Bronchial epithelial cell (primary cell): ENCODE data around the gene MTM1. TPM values are rescaled to one million over a fixed set of nuclear protein-coding genes. Genes with fewer than 3 reads are reported as not detected.
A peak's percentile ranks its signal among the peaks of the same experiment; 100 is the strongest.

Experiments
- DNase-seq: peaks from one replicate; pipeline ENCODE4 v3.0.0-alpha.2; 2010; ENCODE audit warnings: low read depth
- FAIRE-seq: peaks from 2 replicates; lab custom pipeline; 2011; peaks lifted over from hg19 to GRCh38; lab: Jason Lieb, UNC
- H3K27me3 ChIP-seq: 2 replicates; pipeline ENCODE4 v1.5.1; 2011; ENCODE audit warnings: low read length; ENCODE audit not compliant: control insufficient read depth, insufficient read depth
- H3K36me3 ChIP-seq: 2 replicates; pipeline ENCODE4 v1.5.1; 2011; ENCODE audit warnings: low read length; ENCODE audit not compliant: control insufficient read depth, insufficient read depth
- H3K4me3 ChIP-seq: 2 replicates; pipeline ENCODE4 v1.5.1; 2011; ENCODE audit warnings: mild to moderate bottlenecking, low read depth, low read length, control low read depth
- total RNA-seq: library from RNA; depleted of rRNA; stranded (reverse); fragments of >200 nt; gene quantifications from 2 replicates; pipeline ENCODE4 v1.2.1, GENCODE V29; 2014
- TF ChIP-seq, protein P1 (sequence below): IDR thresholded peaks from 2 replicates; pipeline ENCODE4 v1.5.1; 2011; ENCODE audit warnings: mild to moderate bottlenecking, moderate library complexity, low read length, control low read depth, inconsistent platforms; ENCODE audit not compliant: insufficient read depth, severe bottlenecking

MTM1 gene
- total RNA-seq, 1 donor from 2014 or later: 11.3 TPM

DNA sequence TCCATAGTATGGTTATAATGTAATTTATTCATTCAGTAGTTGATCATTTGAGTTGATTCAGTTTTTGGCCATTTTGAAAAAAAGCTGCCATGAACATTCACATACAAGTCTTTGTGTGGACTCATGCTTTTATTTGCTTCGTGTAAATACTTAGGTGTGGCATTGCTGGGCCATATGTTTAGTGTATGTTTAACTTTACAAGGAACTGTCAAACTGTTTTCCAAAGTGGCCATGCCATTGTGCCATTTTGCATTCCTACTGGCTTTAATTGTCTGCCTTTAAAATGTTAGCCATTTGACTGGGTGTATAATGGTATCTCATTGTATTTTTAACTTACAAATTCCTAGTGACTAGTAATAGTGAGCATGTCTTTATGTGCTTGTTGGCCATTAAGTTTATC, 8.8 kb downstream of the MTM1 start:
- Histone ChIP-seq H3K36me3 (no peaks in the 10 kb centered on the region), H3K27me3 (no peaks in the 10 kb centered on the region), H3K4me3 (no peak overlapping the region)
- FAIRE-seq (no peak), DNase-seq (no peak)
- TF ChIP-seq, protein P1, sequence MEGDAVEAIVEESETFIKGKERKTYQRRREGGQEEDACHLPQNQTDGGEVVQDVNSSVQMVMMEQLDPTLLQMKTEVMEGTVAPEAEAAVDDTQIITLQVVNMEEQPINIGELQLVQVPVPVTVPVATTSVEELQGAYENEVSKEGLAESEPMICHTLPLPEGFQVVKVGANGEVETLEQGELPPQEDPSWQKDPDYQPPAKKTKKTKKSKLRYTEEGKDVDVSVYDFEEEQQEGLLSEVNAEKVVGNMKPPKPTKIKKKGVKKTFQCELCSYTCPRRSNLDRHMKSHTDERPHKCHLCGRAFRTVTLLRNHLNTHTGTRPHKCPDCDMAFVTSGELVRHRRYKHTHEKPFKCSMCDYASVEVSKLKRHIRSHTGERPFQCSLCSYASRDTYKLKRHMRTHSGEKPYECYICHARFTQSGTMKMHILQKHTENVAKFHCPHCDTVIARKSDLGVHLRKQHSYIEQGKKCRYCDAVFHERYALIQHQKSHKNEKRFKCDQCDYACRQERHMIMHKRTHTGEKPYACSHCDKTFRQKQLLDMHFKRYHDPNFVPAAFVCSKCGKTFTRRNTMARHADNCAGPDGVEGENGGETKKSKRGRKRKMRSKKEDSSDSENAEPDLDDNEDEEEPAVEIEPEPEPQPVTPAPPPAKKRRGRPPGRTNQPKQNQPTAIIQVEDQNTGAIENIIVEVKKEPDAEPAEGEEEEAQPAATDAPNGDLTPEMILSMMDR: no peak

DNA sequence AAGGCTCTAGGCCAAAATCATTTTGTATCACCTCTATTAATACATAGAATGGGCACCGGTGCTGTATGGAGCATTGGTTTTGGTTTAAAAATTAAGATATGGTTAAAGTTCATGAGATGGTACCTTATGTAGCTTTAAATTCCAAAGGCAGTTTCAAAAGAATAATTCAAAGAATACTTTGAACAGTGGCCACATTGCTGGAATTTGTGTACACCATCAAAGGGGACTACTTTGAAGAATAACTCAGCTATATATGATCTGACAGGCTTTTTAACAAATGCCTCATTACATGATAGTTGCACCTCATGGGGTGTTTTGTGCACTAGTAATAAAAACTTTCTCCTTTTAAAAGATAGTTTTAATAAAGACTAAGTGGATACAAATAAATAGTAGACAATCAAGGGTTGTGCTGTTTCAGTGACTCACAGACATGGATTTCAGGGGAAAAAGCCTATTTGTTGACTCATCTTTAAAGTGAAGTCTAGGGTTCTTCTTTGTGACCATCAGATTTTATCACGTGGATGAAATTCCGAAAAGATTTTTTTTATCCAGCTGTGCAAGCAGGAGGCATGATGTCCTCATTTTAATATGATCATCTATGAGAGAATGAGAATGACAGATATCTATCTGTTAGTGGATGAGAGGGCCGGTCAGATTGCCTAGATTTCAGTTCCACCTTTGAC, 12.8 kb downstream of the MTM1 start:
- no peak overlapping the region for H3K4me3 ChIP-seq
- no peaks in the 10 kb centered on the region for H3K27me3 ChIP-seq
- no peaks in the 10 kb centered on the region for H3K36me3 ChIP-seq
- TF ChIP-seq, protein P1: no peak
- peak; percentile 76 for DNase-seq
- no peak for FAIRE-seq

DNA sequence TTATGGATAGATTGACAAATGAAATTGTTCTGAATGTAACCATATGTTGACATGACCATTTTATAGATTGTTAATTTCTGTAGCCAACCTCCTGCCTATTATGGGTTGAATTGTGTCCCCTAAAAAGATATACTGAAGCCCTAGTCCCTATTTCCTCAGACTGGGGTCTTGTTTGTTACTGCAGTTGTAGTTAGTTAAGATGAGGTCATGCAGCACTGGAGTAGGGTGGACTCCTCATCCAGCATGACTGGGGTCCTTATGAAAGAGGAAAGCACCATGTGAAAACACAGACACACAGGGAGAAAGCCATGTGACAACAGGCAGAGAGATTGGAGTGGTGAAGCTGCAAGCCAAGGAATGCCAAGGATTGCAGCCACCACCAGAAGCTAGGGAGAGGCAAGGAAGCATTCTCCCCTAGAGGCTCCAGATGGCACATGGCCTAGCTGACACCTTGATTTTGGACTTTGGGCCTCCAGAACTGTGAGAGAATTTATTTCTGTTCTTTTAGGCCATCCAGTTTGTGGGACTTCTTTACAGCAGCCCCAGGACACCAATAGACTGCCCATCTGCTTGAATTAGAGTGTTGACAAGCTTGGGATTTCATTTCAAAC, 14.0 kb downstream of the MTM1 start:
- no peaks in the 10 kb centered on the region for H3K36me3 ChIP-seq
- no peaks in the 10 kb centered on the region for H3K27me3 ChIP-seq
- FAIRE-seq: no peak
- TF ChIP-seq, protein P1: no peak
- no peak overlapping the region for H3K4me3 ChIP-seq
- DNase-seq: no peak

DNA sequence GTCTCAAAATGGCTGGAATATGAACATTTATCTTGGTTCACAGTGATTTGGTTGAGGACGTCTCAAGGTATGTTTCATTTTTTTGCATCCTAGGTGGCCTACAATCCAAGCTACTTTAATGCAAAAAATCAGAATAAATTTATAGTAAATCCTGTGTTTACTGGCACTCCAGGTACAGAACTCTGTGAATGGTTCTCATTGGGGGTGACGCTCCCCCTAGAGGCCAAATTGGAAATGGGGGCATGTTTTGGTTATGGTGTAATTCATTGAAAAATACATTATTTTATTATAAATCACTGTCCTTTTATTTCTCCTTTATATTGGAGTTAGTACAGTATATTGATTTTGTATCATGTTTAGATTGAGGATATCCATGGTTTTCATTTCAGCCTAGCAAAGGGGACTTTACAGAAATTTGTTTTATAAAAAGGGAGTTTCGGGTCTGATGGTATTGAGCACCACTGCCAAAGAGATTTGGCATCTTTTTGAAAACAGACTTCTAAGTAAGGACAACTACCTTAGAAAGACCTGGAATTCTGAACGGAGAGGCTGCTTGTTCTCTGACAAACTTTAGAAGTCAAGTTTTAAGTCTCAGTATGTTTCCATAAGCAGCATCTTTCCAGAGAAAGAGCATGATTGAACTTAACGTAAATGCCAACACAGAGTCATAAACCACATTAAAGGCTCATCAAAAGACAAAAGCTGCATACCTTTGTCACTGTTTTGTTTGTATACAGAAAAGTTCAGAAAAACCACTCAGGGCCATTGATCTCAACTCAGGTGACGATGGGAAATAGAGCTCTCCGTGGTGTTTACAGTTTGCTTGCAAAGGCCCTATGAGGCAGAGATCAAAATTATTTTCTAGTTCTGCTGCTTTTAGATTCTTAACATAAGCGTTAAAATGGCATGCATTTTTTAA, 19.4 kb downstream of the MTM1 start:
- Histone ChIP-seq H3K4me3 (no peak overlapping the region), H3K27me3 (no peaks in the 10 kb centered on the region), H3K36me3 (no peaks in the 10 kb centered on the region)
- FAIRE-seq (no peak), DNase-seq (no peak)
- TF ChIP-seq, protein P1: no peak

DNA sequence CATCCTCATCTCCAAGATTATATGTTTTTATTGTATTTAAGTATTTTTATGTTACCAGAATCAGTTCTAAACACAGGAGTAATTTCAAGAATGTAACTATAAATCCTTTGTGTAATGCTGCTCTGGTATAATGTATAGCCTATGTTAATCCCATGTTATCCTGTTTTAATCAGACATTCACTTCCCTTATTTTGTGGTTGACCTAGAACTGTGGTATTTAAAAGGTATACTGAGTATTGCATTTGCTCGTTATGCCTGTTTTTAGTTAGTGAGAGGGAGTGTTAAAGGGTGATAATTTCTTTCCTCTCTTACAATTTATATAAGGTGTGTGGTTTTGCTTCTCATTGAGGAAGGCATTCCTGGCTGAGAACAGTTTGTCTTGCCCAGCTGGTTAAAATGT, 26.2 kb downstream of the MTM1 start:
- DNase-seq (no peak), FAIRE-seq (no peak)
- Histone ChIP-seq H3K4me3 (no peak overlapping the region), H3K27me3 (no peaks in the 10 kb centered on the region), H3K36me3 (no peaks in the 10 kb centered on the region)
- TF ChIP-seq, protein P1: no peak
